NCI-H510A treated with DMSO at 0.1 percent for 48 hours (cell line): Measurements from ENCODE around the gene CCDC14.
"Not testable (repeated sequence)": the region's sequence is repeated elsewhere in the genome, so short reads cannot be mapped to it uniquely, and the experiment has no call there.

Source experiments
- DNase-seq: peaks from one replicate; lab custom pipeline; 2025; lab: John Stamatoyannopoulos, UW

Gene CCDC14

DNA sequence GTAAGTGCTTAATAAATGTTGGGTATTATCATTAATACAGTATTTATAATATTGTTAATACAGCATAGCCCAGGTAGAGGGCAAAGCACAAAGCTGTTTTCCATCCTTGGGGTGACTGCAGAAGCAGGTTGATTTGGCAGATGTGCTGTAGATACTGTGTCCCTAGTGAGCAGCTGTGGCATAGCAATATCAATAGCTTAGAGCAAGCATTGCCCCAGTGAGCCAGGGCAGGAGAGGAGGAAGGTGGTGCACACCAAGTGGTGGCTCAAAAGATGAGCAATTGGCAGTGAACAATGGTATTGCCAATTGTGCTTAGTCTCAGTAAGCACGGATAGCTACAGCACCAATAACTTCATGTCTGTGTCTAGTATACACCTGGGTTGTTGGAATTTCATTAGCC lies 5.8 kb upstream of the CCDC14 start:
- DNase-seq = not testable (repeated sequence)

GRCh38 chr3:123964793-123965192 lies 3.8 kb upstream of the CCDC14 start:
- not testable (repeated sequence) for DNase-seq

GRCh38 chr3:123961508-123961856 lies 453 bp upstream of the CCDC14 start:
- no peak for DNase-seq

DNA sequence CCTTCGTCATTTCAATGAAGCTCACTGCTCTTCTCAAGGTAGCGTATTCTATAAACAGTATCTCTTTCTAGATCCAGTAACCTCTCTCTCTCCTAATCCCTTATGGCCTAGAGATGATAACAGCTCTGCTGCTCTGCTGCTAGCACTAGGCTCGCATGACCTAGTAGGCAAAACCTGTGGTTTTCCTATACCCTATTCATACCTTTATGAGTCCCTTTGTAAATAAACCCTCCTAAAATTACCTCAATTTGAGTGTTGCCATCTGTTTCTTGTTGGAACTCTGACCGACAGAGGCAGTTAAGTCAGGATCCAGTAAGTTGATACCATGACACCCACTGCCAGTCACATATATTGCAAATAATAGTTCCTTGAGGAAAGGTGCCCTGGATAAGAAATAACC lies 7.3 kb downstream of the CCDC14 start:
- DNase-seq = peak; percentile 40

GRCh38 chr3:123952844-123953520 lies 8.0 kb downstream of the CCDC14 start:
- no peak for DNase-seq

- DNase-seq = peak; percentile 92
Observed at GRCh38 chr3:123951522-123952447, 9.2 kb downstream of the CCDC14 start.

- DNase-seq = no peak
Observed at GRCh38 chr3:123949641-123950040, 11.4 kb downstream of the CCDC14 start.

GRCh38 chr3:123948449-123948848 lies 12.6 kb downstream of the CCDC14 start:
- no peak for DNase-seq

DNA sequence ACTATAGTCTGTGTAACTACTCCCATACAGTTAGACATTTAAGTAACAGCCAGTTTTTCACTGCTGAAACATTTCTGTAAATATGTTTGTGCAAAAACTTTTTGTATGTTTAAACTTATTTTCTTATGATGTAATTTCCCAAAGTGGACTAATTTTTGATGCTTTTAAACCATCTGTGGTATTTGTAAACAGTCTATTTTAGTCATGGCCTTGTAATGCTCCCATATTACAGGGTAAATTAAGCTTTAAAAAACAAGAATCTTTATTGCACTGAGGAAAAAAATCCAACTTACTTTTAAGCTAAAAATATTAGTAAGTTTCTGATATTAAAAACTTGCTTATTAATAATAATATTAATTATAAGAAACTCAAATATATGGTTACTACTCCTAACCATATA lies 13.5 kb downstream of the CCDC14 start:
- no peak for DNase-seq

DNA sequence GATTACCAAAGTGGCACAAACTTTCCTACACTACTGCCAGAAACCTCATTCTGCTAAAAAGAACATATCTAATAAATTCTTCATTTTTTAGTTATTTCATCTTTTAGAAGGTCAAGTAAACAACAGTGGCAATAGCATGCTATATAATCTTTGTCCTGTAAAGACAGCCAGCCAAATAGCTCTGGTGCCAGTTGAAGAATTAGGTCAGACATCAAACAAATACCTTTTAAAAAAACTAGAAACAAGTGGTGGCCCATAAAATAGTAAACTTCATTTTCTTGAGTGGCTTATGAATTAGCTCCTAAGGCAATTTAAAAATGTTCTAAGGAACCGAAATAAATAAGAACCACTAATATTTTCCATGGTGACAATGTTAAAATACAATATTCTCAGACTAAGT lies 19.5 kb downstream of the CCDC14 start:
- DNase-seq = no peak

- DNase-seq = no peak
Observed at GRCh38 chr3:123941121-123941520, 19.9 kb downstream of the CCDC14 start.

DNA sequence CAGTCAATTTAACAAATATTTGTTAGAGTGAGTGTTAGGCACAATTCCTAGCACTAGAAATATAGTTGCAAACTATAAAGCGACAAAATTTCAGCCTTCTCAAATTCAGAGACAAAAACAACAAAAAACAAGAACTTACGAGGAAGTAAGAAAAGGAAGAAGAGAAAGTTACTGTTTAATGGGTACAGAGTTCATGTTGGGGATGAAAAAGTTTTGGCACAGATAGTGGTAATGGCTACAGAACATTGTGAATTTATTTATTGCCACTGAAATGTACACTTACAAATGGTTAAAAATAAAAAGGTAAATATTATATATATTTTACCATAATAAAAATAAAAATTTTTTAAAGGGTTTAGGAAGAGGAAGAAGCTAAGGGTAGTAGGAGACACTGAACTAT lies 21.3 kb downstream of the CCDC14 start:
- DNase-seq = no peak

- DNase-seq = no peak
Observed at GRCh38 chr3:123936400-123936799, 24.6 kb downstream of the CCDC14 start.

DNA sequence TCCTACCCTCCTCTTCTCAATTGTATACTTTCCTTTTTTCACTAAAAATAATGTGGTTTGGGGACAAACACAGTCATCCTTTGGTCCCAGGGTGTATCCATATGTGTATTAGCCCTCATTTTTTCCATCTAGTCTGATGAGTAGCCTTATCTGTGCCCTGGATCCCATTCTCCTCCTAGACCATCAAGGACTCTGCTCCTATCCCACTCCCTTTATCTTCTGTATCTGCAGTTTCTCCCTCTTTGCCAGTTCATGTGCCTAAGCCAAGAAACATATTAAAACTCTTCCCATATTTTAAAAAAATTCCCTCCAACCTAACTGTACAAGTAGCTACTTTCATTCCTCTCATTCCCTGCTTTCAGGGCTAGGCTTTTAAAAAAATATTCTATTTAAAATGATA lies 25.2 kb downstream of the CCDC14 start:
- DNase-seq = no peak

- no peak for DNase-seq
Observed at GRCh38 chr3:123934250-123934649, 26.8 kb downstream of the CCDC14 start.

GRCh38 chr3:123930445-123930844 lies 30.6 kb downstream of the CCDC14 start:
- no peak for DNase-seq

GRCh38 chr3:123929325-123929724 lies 31.7 kb downstream of the CCDC14 start:
- no peak for DNase-seq

GRCh38 chr3:123926396-123926795 lies 34.6 kb downstream of the CCDC14 start:
- no peak for DNase-seq

DNA sequence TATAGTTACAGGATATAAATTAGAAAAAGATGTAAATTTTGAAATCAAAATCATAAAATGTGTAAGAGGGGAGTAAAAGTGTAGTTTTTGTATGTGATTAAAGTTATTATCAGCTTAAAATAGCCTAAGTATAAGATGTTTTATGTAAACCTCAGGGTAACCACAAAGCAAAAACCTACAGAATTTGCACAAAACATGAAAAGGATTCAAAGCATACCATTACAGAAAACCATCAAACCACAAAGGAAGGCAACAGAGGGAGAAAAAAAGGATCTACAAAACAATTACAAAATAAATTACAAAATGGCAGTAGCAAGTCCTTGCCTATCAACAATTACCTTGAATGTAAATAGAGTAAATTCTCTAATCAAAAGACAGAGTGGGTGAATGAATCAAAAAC lies 40.2 kb downstream of the CCDC14 start:
- DNase-seq = no peak

GRCh38 chr3:123920383-123920782 lies 40.6 kb downstream of the CCDC14 start:
- DNase-seq = no peak

- no peak for DNase-seq
Observed at GRCh38 chr3:123919353-123919752, 41.7 kb downstream of the CCDC14 start.

GRCh38 chr3:123914829-123915228 lies 46.2 kb downstream of the CCDC14 start:
- no peak for DNase-seq

DNA sequence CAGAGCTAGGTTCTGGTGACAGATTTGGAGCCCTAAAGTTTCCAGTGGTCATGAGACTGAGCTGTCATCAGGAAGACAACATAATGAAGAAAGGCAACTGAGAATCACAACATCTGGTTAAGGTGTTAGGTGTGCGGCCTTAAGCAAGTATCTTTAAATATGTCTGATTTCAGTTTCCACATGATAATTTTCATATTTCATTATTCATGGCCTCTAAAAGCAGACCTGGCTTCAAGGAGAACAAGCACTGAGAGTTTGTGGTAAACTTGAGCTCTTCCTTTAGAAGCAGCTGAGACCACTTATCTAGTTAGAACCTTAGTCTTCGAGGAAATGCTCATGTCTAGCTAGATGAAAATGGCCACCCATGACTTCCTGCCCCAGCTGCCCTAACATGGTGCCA lies 51.2 kb downstream of the CCDC14 start:
- no peak for DNase-seq

DNA sequence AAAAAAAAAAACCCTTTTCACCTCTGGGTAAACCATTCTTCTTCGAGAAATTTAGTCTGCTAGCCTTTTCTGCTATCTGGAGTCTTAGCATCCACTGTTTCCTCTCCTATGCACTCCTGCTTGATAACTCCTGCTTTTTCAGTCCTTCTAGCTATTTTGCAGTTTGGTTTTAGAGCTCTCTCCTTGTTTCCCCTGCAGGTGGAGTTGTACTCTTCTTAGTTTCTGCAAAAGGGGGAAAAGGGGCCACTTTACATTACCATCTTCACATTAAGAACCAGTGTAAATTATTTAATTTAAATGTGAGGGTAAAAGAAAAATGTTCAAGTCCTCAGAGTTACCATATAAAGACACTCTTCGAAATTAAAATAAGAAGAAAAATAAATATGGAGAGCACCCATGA lies 53.3 kb downstream of the CCDC14 start:
- no peak for DNase-seq
